Astrocyte of the cerebellum (primary cell): ENCODE measurements around the gene DPYD.

Experiments used
- DNase-seq: peaks from one replicate; pipeline ENCODE4 v3.0.0-alpha.2; 2011; ENCODE audit warnings: low read depth
- H3K4me3 ChIP-seq: 2 replicates; pipeline ENCODE4 v1.5.1; 2011; ENCODE audit warnings: mild to moderate bottlenecking, low read depth, low read length, moderate library complexity
- CTCF ChIP-seq: IDR thresholded peaks from 2 replicates; pipeline ENCODE4 v1.5.1; 2012; ENCODE audit warnings: low read length, low read depth, moderate library complexity, mild to moderate bottlenecking; ENCODE audit errors: missing control alignments
- in situ Hi-C: cut with HindIII; loops from 2 replicates; pipeline ENCODE4 v1.10.0; 2017; ENCODE audit warnings: low sequenced_read_pairs

Gene DPYD

GRCh38 chr1:97137862-97138514 is 782.8 kb downstream of the DPYD start:
- peak; percentile 42 for DNase-seq
- TF ChIP-seq CTCF: peak; percentile 68
- in situ Hi-C loops: no loop called here
- no peak overlapping the region for H3K4me3 ChIP-seq

GRCh38 chr1:97136996-97137395 is 783.8 kb downstream of the DPYD start:
- no peak for TF ChIP-seq CTCF
- in situ Hi-C loops: no loop called here
- H3K4me3 ChIP-seq: no peak overlapping the region
- no peak for DNase-seq

GRCh38 chr1:97135972-97136371 is 784.9 kb downstream of the DPYD start:
- in situ Hi-C loops: no loop called here
- no peak for DNase-seq
- no peak for TF ChIP-seq CTCF

GRCh38 chr1:97128426-97128825 is 792.4 kb downstream of the DPYD start:
- in situ Hi-C loops: no loop called here
- H3K4me3 ChIP-seq: no peak overlapping the region
- no peak for TF ChIP-seq CTCF
- no peak for DNase-seq

More at GRCh38 chr1:97135972-97136371, 784.9 kb downstream of the DPYD start:
- no peak overlapping the region for H3K4me3 ChIP-seq

- DNase-seq: no peak
- no peak overlapping the region for H3K4me3 ChIP-seq
- in situ Hi-C loops: no loop called here
- TF ChIP-seq CTCF: no peak
Measured at GRCh38 chr1:97123717-97124431, 797.0 kb downstream of the DPYD start.

GRCh38 chr1:97120806-97121205 is 800.0 kb downstream of the DPYD start:
- no peak for DNase-seq
- TF ChIP-seq CTCF: no peak
- H3K4me3 ChIP-seq: no peak overlapping the region
- in situ Hi-C loops: no loop called here
